PC-3 (cell line): Measurements from ENCODE around the gene INPP5K.
"Not testable (repeated sequence)": the region's sequence is repeated elsewhere in the genome, so short reads cannot be mapped to it uniquely, and the experiment has no call there.

Source experiments
- CTCF ChIP-seq: fragments of 300-600 bp; sonication (generic); conservative IDR thresholded peaks from 2 replicates; pipeline ENCODE4 v1.5.1; 2017; ENCODE audit warnings: antibody characterized with exemption, low read depth, mild to moderate bottlenecking, low read length
- EZH2 ChIP-seq: fragments of 300-600 bp; sonication (generic); IDR thresholded peaks from one replicate; pipeline ENCODE4 v1.6.1; 2017; ENCODE audit warnings: antibody characterized with exemption, mild to moderate bottlenecking, low read length; ENCODE audit not compliant: unreplicated experiment
- EZH2phosphoT487 ChIP-seq: fragments of 300-600 bp; sonication (generic); IDR thresholded peaks from 2 replicates; pipeline ENCODE4 v1.6.1; 2018; ENCODE audit warnings: mild to moderate bottlenecking, antibody characterized with exemption, low read length, borderline replicate concordance

- TF ChIP-seq CTCF, EZH2, EZH2phosphoT487: not testable (repeated sequence)
These were observed 7.7 kb downstream of the INPP5K start for GRCh38 chr17:1508709-1509108.
